ENCODE data around the gene TRPM2. TPM values are rescaled to one million over a fixed set of nuclear protein-coding genes. Genes with fewer than 3 reads are reported as not detected.

TRPM2 gene
- total and polyA plus RNA-seq, 2 of the 13 experiments (the other 11 are each of a cell fraction or from before 2014, with no cell fraction given), result 0.07 to 0.20 TPM

DNA sequence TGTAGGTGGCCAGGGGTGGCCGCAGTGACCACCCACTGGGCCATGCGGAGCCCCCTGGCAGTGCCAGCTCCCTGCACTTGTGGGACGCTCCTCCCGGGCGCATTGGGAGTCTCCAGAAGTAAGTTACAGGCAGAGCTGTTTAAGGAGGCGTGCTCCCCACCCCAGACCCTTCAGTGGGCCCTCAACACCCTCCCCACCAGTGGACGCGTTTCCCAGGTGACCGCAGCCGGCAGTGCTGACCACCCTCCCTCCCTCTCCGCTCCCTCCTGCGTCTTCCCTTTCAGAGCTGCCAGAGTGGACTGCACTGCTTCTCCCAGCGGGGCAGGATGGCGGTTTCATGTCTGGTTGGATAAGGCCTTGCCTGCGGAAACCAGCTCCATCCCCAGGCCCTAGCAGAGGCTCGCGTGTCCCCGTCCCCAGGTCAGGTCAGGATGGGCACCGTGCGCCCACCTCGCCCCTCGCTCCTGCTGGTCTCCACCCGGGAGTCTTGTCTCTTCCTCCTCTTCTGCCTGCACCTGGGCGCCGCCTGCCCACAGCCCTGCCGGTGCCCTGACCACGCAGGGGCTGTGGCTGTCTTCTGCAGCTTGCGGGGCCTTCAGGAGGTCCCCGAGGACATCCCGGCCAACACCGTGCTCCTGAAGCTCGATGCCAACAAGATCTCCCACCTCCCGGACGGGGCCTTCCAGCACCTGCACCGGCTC lies 102.9 kb downstream of the TRPM2 start:
- DNase-seq (ENCODE audit: low spot score), result no peak
- peak overlapping the region; percentile 75 to 87 (median 75) for H3K4me3 ChIP-seq (replicated peaks in 1 of 3; ENCODE audit: insufficient read depth in 1 of 3, low read depth in 2 of 3, low read length in 3 of 3)
- ATAC-seq, result no peak
- in situ Hi-C loops (cut with HindIII; ENCODE audit: extremely low pct_ligation_motif_present, low pct_unique_long_range_greater_than_20kb), result no loop called here
- H3K9me3 ChIP-seq (ENCODE audit: low read length), result no peaks in the 10 kb centered on the region
- no peaks in the 10 kb centered on the region for H4K20me1 ChIP-seq (ENCODE audit: insufficient read depth, low read length)
- H3K36me3 ChIP-seq (replicated peaks in 1 of 2; ENCODE audit: control insufficient read depth in 1 of 2, insufficient read depth in 2 of 2, low read length in 2 of 2), result no peaks in the 10 kb centered on the region; a peak in 2 of 5 replicates
- no TSS peak for BruUV-seq (replicated peaks)
- H3K27me3 ChIP-seq (ENCODE audit: control insufficient read depth in 1 of 2, insufficient read depth in 2 of 2, low read length in 2 of 2), result no peaks in the 10 kb centered on the region; a peak in 2 of 5 replicates
- peaks cover 60% of the 10 kb centered on the region for H3K4me1 ChIP-seq (ENCODE audit: insufficient read depth, low read length)
- FAIRE-seq, result no peak
- H3K4me2 ChIP-seq (ENCODE audit: low read depth, low read length), result peak overlapping the region; percentile 74
- WGBS (ENCODE audit: low lambda C conversion rate), result 86% methylated on average over 22 of the region's 35 CpGs
- ChIA-PET POLR2A (interaction anchor here (1.2 to 4.9 kb wide), 5 partner anchors 12 to 117 kb away, joined by 4 to 115 read pairs (median 10); partner anchors contain the start of gene CFAP410), CTCF (ENCODE audit: low intra/inter-chr PET ratio, low total read pairs) (no interaction called here)
- no peak overlapping the region for H2AFZ ChIP-seq (ENCODE audit: low read length)
- peaks cover 18% of the 10 kb centered on the region for H3K79me2 ChIP-seq (ENCODE audit: insufficient read depth, low read length)
- intact Hi-C loops (cut with micrococcal nuclease; ENCODE audit: unreplicated experiment), result loop anchor here (5.0 kb wide), 1 partner anchor 119 kb away; the partner anchor contains the start of gene CFAP410
- H3K9ac ChIP-seq (ENCODE audit: insufficient read depth, low read depth, low read length), result peak overlapping the region; percentile 73
- peak overlapping the region; percentile 85 for H3K27ac ChIP-seq (ENCODE audit: extremely low read length, insufficient read depth, low read length)
- no peak for TF ChIP-seq ZNF768 (CRISPR knock-in tag; IDR thresholded peaks at IDR 0.05)
- no peak for TF ChIP-seq SSRP1 (CRISPR knock-in tag; IDR thresholded peaks at IDR 0.05)
- no peak for TF ChIP-seq ZNF557 (CRISPR knock-in tag; IDR thresholded peaks at IDR 0.05)
- TF ChIP-seq TOPORS (CRISPR knock-in tag; IDR thresholded peaks at IDR 0.05), result no peak
- TF ChIP-seq, protein P1, sequence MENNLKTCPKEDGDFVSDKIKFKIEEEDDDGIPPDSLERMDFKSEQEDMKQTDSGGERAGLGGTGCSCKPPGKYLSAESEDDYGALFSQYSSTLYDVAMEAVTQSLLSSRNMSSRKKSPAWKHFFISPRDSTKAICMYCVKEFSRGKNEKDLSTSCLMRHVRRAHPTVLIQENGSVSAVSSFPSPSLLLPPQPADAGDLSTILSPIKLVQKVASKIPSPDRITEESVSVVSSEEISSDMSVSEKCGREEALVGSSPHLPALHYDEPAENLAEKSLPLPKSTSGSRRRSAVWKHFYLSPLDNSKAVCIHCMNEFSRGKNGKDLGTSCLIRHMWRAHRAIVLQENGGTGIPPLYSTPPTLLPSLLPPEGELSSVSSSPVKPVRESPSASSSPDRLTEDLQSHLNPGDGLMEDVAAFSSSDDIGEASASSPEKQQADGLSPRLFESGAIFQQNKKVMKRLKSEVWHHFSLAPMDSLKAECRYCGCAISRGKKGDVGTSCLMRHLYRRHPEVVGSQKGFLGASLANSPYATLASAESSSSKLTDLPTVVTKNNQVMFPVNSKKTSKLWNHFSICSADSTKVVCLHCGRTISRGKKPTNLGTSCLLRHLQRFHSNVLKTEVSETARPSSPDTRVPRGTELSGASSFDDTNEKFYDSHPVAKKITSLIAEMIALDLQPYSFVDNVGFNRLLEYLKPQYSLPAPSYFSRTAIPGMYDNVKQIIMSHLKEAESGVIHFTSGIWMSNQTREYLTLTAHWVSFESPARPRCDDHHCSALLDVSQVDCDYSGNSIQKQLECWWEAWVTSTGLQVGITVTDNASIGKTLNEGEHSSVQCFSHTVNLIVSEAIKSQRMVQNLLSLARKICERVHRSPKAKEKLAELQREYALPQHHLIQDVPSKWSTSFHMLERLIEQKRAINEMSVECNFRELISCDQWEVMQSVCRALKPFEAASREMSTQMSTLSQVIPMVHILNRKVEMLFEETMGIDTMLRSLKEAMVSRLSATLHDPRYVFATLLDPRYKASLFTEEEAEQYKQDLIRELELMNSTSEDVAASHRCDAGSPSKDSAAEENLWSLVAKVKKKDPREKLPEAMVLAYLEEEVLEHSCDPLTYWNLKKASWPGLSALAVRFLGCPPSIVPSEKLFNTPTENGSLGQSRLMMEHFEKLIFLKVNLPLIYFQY (CRISPR knock-in tag; IDR thresholded peaks at IDR 0.05; ENCODE audit: borderline replicate concordance), result no peak
- no peak for TF ChIP-seq POLR2AphosphoS2 (IDR thresholded peaks at IDR 0.05; ENCODE audit: low read depth, low read length)
- TF ChIP-seq ZFP1 (CRISPR knock-in tag; IDR thresholded peaks at IDR 0.05), result no peak
- no peak for TF ChIP-seq ZKSCAN1 (IDR thresholded peaks at IDR 0.05; ENCODE audit: low read length)
- no peak for TF ChIP-seq ZNF709 (CRISPR knock-in tag; IDR thresholded peaks at IDR 0.05)
- TF ChIP-seq, protein P2, sequence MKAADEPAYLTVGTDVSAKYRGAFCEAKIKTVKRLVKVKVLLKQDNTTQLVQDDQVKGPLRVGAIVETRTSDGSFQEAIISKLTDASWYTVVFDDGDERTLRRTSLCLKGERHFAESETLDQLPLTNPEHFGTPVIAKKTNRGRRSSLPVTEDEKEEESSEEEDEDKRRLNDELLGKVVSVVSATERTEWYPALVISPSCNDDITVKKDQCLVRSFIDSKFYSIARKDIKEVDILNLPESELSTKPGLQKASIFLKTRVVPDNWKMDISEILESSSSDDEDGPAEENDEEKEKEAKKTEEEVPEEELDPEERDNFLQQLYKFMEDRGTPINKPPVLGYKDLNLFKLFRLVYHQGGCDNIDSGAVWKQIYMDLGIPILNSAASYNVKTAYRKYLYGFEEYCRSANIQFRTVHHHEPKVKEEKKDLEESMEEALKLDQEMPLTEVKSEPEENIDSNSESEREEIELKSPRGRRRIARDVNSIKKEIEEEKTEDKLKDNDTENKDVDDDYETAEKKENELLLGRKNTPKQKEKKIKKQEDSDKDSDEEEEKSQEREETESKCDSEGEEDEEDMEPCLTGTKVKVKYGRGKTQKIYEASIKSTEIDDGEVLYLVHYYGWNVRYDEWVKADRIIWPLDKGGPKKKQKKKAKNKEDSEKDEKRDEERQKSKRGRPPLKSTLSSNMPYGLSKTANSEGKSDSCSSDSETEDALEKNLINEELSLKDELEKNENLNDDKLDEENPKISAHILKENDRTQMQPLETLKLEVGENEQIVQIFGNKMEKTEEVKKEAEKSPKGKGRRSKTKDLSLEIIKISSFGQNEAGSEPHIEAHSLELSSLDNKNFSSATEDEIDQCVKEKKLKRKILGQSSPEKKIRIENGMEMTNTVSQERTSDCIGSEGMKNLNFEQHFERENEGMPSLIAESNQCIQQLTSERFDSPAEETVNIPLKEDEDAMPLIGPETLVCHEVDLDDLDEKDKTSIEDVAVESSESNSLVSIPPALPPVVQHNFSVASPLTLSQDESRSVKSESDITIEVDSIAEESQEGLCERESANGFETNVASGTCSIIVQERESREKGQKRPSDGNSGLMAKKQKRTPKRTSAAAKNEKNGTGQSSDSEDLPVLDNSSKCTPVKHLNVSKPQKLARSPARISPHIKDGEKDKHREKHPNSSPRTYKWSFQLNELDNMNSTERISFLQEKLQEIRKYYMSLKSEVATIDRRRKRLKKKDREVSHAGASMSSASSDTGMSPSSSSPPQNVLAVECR (CRISPR knock-in tag; IDR thresholded peaks at IDR 0.05; ENCODE audit: borderline replicate concordance), result peak; percentile 43; the same call in 1 of the 2 replicates
- TF ChIP-seq LCORL (IDR thresholded peaks at IDR 0.05), result no peak
- TF ChIP-seq LCORL (CRISPR knock-in tag; IDR thresholded peaks at IDR 0.05), result no peak

Data from HepG2 (cell line).